D721Med (cell line): Measurements from ENCODE around the gene XRN1.

ENCODE experiments used
- DNase-seq: peaks from one replicate; pipeline ENCODE4 v3.0.0; 2011; ENCODE audit warnings: low spot score; ENCODE audit not compliant: insufficient read length
- FAIRE-seq: peaks from 2 replicates; lab custom pipeline; 2011; peaks lifted over from hg19 to GRCh38; lab: Jason Lieb, UNC
- CTCF ChIP-seq: IDR thresholded peaks from 2 replicates; pipeline ENCODE4 v1.5.1; 2012; ENCODE audit warnings: mild to moderate bottlenecking, control low read depth; ENCODE audit not compliant: insufficient read depth; ENCODE audit errors: missing control alignments

The XRN1 gene

GRCh38 chr3:142296507-142296906 lies 151.3 kb downstream of the XRN1 start:
- FAIRE-seq (no peak), DNase-seq (no peak)
- TF ChIP-seq CTCF: no peak

- FAIRE-seq (no peak), DNase-seq (no peak)
- TF ChIP-seq CTCF: no peak
Observed at GRCh38 chr3:142287866-142288638, 159.8 kb downstream of the XRN1 start.

GRCh38 chr3:142285083-142285517 lies 162.7 kb downstream of the XRN1 start:
- FAIRE-seq (no peak), DNase-seq (no peak)
- no peak for TF ChIP-seq CTCF

GRCh38 chr3:142282503-142282902 lies 165.3 kb downstream of the XRN1 start:
- TF ChIP-seq CTCF: no peak
- no peak for FAIRE-seq
- no peak for DNase-seq

GRCh38 chr3:142281474-142281873 lies 166.4 kb downstream of the XRN1 start:
- DNase-seq: no peak
- no peak for TF ChIP-seq CTCF
- no peak for FAIRE-seq

- FAIRE-seq: peak; percentile 94
- TF ChIP-seq CTCF: peak; percentile 83
Observed at GRCh38 chr3:142279965-142280590, 167.8 kb downstream of the XRN1 start.

GRCh38 chr3:142278451-142278850 lies 169.4 kb downstream of the XRN1 start:
- no peak for TF ChIP-seq CTCF
- no peak for DNase-seq
- FAIRE-seq: no peak

More at GRCh38 chr3:142279965-142280590, 167.8 kb downstream of the XRN1 start:
- peak; percentile 26 for DNase-seq
